GM19395 (cell line): ENCODE data around the gene KIF5A.
A peak's percentile ranks its signal among the peaks of the same experiment; 100 is the strongest.

Experiments used
- ATAC-seq: cut with Tn5 transposase; IDR thresholded peaks from one replicate; pipeline ENCODE4 v1.9.1; 2021; ENCODE audit warnings: mild to moderate bottlenecking, moderate library complexity; ENCODE audit not compliant: unreplicated experiment

The KIF5A gene

GRCh38 chr12:57533108-57533507, 16.7 kb upstream of the KIF5A start:
- no peak for ATAC-seq

GRCh38 chr12:57534250-57534649, 15.6 kb upstream of the KIF5A start:
- no peak for ATAC-seq

GRCh38 chr12:57534991-57535543, 14.8 kb upstream of the KIF5A start:
- no peak for ATAC-seq

DNA sequence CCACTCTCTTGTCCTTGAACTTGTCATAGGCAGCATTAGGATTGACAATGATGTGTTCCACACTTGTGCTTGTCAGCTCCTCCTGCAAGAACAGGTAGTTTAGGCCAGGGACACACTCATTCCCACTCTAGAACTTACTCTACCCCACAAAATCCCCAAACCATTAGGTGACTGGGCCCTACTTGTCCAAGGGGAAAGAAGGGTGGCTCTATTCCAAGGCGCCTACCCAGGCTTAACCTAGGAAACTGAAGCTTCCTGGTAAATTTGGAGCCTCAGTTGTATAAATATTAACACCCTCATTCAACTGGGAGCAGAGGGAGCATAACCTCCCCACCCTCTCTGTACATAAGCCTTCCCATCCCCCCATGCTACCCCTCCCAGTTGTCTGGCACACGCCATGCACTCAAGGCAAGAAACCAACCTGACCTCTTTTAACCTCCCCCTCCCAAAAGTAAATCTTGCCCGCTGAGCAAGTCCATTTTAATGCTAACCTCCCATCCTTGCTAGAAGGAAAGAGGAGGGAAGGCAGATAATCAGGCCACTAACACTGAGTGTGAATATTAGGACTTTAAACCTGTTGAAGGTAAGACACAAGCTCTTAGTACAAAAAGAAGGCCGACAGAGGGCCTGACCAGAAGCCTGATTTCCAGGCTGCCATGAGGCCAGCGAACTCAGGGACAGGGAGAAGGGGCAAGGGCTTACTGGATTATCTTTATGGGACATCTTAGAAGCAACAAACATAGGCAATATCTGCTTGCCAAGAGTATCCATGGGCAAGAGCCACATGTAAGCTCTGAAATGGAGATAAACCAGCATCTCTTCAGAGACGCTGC, 13.9 kb upstream of the KIF5A start:
- no peak for ATAC-seq

GRCh38 chr12:57536597-57536942, 13.3 kb upstream of the KIF5A start:
- no peak for ATAC-seq

- ATAC-seq: no peak
Measured at GRCh38 chr12:57539134-57539768, 10.6 kb upstream of the KIF5A start.

DNA sequence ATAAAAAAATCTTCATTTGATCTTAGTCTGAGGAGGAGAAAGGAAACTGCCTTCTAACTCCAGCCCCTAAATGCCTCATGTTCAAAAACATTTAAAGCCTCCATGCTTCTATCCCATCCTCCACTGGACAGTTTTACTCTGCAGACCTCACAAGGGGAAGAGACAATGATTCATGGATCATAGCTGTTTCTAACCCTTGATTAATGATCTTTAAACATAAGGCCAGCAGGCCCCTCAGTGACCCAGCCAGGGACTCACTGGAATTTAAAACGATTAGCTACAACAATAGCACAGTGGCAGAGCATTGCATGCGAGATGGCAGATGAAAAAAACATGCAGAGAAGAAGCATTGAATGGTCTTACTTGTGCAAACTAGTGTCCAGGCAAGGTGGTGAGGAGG, 8.8 kb upstream of the KIF5A start:
- ATAC-seq: no peak

- ATAC-seq: no peak
Measured at GRCh38 chr12:57541717-57542116, 8.1 kb upstream of the KIF5A start.

GRCh38 chr12:57543581-57543980, 6.3 kb upstream of the KIF5A start:
- no peak for ATAC-seq

DNA sequence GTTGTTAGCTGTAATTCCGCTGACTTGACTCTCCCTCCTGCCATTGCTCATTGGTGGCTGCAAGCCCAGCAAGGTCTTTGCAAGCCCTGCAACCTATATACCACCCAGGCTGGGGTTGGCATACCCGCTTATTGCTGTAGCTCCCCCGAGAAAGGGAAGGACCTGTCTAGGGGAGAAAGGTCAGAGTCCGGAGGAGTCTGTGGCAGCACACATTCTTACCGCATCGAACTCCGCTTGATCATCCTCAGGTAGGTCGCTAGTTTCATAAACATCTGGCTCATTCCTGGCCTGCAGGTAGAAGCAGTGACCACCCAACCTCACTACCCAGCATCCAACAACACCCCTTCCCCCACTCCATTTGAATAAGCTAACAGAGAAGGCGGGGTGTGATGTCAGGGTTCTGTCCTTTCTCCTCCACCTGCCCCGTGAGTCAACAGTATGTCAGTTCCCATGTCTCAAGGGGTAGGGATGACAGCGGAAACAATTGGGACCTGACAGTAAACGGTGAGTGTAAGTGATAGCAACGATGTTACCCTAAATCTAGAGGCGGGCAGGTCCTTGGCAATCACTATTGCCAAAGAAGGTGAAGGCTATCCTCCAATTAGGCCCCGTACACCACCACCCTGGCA, 3.9 kb upstream of the KIF5A start:
- no peak for ATAC-seq

DNA sequence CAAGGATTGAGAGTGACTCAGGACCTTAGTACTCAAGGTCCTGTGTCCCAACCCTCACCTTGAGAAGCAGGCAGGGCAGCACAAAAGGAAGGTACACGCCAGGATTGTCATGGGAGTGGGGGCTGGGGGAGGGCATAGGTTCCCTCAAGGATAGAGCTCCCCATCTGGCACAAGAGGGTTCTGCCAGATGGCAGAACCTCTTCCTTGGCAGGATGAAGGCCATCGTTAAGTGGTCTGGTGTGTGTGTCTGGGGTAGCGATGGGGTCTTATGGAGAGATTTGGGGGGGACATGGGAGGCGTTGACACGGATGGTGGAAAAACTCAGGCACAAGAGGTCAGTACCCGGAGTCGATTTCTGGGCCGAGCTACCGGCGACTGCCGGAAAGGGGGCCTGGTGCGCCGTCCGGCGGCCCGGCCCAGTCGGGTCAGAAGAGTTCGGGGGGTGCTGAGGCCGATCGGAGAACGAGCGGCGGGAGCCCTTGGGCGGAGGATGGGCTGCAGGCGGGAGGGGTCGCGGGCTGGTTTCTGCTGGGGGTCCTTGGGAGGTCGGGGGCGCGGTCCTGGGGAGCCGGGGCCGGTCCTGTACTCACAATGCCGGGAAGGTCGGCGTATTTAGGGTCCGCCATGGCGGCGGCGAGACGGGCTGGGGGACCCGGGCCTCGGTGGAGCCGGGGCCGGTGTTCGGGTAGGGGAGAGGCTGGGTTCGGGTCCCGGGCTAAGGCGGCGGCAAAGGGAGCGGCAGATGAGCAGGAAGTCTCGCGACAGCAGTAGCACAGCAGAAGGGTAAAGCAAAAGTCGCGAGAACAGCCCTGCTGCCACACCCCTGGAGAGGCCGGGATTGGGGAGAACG, 3.2 kb upstream of the KIF5A start, which contains the start of gene DCTN2:
DCTN2 (minus strand) TSS at position 755 of the 850 bp plus-strand sequence; CDS start at position 626, 129 bp downstream.
- ATAC-seq: peak; percentile 98

DNA sequence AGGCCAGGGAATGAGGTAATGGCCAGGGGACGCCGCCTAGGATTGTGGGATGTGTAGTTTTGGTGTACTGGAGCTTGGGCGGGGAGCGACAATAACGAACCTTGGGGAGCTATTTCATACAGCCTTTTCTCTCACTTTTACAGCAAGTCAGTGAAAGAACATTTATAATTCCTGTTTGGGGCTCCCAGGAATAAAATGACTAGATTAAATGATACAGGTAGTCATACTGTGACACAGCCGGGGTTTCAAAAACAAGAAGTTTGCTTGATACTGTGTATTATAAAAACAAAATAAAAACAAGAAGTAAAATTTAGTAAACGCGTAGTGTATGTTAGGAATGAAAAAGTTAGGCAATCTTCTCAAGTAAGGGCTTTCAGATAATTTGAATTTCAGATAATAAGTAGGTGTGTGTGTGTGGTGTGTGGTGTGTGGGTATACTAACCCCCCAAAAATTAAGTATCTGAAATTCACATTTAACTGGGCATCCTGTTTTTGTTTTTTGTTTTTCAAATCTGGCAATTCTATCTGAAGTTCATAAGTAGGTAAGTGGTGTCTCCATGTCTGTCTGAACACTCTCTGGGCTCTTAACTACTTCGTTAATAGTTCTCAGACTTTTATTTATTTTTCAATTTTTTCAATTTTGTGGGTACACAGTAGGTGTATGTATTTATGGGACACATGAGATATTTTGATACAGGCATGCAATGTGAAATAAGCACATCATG, 2.4 kb upstream of the KIF5A start:
- ATAC-seq: no peak

DNA sequence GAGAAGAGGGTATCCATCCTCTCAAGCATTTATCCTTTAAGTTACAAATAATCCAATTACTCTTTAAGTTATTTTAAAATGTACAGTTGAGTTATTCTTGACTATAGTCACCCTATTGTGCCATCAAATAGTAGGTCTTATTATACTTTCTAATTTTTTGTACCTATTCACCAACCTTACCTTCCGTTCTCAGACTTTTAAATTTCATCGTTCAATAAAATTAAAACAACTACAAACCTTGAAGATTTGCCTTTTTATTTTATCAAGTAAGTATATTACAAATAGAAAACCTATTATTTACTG, 1.9 kb upstream of the KIF5A start:
- no peak for ATAC-seq

DNA sequence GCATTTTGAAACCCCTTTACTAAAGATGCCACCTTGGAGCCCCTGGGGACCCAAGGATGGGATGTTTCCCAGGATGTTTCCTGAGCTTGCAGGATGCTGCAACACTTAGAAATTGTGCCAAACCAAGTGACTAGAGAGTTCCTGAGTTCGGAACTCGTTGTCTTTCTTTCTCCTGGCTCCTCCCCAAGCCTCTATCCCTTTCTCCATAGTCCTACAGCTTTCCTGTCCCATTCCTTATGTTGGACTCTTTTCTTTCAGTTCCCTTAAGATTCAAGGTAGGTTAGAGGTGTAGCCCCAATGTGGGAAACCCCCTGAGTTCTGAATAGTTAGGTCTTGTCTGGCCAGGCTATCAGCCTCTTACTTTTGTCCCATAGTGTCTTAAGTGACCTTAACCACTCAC, 1.4 kb upstream of the KIF5A start:
- ATAC-seq: no peak

GRCh38 chr12:57549203-57549908, 488 bp upstream of the KIF5A start:
- ATAC-seq: no peak

GRCh38 chr12:57550641-57551549, 1.1 kb downstream of the KIF5A start:
- no peak for ATAC-seq

DNA sequence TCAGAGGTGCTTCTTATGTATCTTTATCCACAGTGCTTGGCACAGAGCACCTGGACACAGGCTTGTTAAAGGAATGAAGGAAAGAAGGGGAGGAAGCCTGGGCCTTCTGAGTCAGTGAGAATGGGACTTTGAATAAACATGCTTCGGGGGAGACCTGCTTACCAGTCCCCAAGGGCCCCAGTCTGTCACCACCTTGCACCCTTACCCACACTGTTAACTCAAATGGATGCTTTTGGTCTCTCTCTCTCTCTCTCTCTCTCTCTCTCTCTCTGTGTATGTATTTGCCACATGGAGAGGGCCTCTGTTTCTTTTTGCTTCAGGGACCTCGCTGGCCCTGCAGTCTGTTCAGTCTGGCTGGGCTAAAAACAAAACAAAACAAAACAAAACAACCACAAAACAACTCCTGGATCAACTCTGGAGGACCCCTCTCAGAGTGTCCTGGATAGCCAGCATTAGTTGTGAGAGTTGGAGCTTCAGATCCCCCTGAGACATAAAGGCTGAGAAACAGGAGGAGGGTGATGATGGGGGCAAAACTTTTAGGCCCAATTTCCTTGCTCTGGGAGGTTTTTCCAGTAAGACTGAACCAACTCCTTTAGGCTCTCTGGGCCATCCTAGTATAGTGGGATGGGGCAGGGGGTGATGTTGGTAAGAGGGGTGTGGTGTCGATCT, 1.9 kb downstream of the KIF5A start:
- no peak for ATAC-seq

DNA sequence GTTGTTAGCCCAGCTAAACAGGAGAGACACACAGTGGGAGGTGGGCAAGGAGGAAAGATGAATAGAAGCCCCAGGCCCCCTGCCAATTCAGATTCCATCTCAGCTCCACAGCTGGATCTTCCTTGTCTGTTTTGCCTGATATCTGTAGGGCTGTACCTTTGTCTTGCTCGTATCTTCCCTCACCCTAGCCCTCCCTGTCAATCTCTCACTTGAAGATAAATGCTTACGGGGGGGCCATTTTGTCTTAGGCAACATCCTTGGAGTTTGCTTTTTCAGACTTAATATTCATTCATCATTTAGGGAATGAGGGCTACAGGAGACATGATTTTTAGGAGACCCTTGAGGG, 2.4 kb downstream of the KIF5A start:
- no peak for ATAC-seq
